HG03439 (cell line): ENCODE measurements around the gene DLG3.

Source experiments
- ATAC-seq: cut with Tn5 transposase; IDR thresholded peaks from one replicate; pipeline ENCODE4 v1.9.1; 2021; ENCODE audit warnings: mild to moderate bottlenecking, moderate library complexity; ENCODE audit not compliant: unreplicated experiment

DLG3 gene

DNA sequence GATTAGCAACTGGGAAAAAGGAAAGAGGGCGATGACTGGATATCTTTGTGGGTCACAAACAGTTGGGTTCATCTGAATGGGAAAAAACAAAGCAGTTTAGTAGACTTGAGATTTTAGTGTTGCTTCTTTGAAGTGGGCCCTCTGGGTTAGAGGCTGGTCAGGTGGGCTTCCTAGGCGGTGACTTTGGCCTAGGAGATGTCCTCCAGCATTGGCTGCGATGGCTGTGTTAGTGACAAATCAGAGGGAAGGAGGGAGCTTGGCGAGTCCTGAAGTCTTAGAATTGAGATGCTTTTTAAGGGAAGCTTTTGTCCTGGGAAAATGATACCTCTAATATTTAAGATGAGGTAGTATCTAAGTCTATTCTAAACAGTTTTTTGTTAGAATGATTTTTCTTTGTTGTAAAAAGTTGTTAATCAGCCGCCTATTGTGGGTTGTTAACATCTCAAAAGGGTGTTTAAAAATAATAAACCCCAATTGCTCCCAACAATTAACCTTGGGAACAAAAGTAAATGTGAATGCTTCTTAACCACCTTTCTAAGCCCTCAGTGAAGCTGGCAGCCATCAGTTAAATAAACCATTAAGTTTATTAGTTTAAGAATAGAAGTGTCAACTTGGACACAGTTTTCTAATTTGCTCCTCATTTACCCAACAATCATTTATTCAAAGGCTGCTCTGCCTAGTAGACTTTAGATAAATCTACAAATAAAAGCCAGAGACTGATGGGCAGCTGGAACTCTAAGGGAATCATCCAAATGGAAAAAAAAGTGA is 31.7 kb downstream of the DLG3 start:
- ATAC-seq = no peak

DNA sequence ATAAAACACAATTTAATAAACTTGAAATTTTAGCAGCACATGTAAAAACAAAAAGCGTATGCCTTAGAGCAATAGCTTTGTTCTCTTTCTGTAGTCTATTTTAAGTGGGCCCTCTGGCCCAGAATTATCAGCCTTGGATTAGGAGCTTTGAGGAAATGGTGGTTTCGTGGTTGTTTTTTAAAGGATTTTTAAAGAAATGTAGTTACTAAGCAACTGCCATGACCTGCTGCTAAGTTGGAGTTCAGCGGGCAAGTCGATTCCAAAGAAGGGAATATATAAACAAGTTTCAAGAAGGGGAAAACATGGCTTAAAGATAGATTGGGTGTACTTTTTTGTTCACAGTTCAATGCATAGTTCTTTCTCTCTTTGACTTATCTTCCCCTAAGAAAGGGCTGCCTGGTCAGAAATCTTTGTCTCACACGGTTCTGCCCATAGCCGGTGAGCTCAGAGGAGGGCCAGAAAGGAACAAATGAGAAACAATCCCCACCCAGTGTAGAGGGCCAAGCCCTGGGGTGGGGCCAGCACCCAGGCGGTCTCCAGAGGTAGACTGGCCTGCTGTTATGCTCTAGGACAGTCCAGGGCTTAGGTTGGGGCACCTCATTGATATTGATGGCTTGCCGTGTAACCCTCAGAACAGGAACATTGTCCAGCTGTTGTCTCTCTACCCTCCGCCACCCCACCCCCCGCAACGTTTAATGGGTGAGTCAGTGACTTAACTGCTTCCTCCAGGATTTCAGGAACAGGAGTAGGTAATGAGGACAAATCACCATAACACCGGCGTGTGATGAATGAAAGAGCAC is 32.5 kb downstream of the DLG3 start:
- ATAC-seq = no peak

DNA sequence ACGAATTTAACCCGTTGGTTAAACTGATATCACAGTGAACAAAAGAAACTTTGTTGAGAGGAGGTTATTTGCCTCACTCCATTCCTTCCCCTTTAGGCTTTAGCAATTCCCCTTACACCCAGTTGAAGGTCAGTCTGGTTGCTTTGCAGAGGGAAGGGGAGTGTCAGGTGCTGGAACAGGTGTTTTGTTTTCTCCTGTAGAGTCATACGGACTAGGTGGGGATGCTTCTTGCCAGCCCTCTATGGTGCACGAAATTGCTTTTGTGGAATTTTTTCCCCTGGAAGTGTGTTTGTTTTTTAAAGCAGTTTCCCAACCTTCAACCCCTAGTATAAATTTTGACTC is 33.1 kb downstream of the DLG3 start:
- no peak for ATAC-seq

DNA sequence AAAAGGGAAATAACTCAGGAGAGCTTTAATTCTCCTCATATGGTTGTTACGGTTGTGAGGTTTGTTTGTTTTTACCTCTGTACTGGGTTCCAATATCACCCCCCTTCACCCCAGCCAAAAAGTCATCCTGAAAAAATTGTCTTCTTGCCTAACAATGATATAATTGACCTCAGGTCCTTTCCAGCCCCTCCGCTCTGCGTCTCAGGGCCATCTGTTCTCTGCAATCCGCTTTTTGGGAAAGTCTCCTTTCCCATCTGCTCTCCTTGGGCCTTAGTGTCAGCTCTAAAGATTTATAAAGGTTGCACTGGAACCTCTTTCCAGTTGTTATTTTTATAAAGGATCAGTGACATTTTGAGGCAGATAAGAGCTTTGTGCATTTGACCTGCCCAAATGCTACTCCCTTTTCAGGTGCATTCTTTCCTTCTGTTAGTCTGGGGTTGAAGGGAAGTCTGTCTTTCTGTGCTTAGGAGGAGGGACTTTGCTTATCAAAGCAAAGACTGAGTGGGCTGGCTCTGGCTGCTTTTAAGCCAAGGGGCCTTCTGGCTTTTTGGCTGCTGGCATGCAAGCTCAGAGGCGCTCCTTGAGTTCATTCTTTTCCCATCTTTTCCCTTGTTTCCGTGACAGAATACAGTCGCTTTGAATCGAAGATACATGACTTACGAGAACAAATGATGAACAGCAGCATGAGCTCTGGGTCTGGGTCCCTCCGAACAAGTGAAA is 34.1 kb downstream of the DLG3 start:
- ATAC-seq = no peak

DNA sequence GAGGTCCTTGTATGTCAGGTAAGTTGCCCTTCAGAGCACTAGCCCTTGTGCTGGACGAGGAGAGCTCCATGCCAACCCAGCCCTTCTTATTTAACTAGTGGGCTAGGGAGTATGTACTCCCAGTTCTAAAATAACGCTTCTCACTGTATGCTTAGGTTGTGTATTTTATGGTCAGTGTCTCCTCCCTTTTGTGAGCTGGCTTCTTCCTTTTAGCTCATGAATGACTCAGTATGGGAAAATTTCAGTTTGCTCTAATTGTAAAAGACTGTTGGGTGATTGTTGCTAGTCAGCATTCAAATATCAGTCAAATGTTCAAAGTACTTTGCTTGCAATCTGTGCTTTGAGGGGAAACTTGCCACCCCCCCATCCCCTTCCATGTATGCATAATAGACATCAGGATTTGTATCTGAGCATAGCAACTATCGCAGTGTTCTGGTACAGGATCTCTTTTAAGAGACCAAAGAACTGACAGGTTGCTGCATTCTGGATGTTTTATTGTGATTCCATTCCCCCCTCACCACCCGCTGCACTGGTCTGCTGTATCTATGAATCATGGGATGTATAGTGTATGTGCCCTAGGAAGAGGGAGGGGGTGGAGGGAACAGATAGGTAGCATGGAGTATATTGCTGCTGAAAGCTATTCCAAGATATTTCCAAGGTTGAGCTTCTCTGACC is 34.7 kb downstream of the DLG3 start:
- no peak for ATAC-seq

DNA sequence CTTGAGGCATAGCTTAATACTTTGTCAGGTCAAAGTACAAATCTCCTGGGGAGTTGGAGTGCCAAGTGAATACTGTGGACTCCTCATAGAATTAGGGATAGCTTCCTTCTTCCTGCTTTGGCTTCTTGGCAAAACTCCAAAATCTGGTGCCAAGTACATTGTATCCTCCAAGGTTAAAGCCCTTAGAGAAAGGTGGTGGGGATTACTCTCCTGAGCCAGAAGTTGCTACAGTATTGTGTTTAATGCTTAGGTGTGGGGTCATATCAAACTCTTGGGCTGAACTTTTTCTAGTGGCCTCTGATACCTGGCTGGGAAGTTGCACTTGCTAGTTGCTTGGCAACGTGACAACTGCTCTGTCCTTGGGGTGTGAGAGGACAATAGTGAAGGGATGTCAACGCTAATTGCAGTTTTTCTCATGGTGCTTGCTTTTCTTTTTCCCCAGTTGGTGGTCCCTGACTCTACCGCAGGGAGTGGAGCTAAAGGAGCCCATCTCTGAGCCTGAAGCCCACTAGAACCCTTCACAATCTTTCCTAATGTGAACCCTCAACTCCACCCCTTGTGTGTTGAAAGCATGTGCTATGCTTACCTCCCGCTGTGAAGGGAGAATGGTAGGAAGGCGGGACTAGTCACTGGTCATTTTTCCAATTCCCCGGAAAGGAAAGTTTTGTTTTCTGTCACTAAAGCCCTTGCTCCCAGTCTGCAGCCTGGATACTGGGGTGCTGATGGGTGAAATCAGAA is 35.5 kb downstream of the DLG3 start:
- ATAC-seq = no peak

DNA sequence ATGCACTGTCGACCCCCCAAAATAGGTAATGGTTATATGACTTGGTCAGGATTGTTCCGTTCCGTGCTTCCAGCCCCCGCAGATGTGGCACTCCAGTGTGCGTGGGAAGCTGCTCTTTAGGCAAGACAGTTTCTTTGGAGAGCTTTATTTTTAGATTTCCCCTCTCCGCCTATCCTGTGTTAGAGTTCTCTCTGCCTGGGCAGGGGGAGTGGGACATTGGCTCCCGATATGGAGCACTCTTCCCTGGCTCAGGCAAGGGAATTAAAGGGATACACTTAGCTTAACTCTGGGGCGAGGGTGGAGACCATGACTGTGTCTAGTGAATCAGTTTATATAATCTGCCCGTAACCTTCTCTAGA is 36.0 kb downstream of the DLG3 start:
- ATAC-seq = no peak

DNA sequence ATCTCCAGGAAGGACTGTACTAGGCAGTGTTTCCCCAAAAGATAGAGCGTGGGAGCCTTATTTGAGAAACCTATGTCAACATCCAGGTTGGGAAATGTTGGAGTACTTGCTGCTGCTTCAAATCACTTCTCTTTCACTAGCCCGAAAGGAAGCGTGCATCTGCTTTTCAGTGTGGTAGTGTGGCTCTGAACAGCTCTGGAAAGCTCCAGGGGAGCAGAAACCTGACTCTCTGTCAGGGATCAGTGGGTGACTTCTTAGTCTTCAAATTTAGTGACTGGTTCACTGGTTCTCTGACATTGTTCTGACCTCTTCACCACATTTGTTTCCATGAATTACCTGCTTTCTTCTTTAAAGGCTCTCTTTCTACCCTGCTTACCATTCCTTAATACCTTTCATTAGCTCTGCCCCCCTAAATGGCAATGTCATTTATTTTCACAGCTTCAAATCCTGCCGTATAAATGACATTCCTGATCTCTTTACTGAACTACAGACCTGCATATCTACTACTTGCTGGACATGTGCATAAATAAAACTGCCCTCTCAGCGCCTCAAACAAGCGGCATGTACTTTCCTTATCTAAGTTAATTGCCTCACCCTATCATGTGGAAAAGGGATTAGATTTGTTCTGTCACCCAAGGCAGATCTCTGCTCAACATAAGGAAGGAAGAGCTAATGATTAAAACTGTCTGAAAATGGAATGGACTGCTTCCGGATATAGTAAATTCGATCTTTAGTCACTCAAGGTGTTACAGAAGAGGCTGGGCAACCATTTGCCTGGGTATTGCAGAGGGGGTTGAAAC is 37.0 kb downstream of the DLG3 start:
- ATAC-seq = no peak

DNA sequence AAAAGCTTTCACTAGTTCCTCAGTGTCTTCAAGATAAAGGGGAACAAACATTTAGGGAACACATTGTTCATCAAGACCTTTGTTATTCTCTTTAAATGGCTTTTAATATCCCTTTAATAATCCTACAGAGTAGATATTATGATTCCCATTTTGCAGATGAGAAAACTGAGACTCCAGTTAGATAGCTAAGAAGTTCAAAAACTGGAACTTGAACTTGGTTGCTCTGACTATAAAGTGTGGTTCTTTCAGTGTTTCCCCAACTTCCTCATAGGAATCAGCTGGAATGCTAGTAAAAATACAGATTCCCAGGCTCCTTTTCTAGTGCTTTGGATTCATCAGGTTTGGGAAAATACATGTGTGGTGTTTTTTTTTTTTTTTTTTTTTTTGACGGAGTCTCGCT is 37.7 kb downstream of the DLG3 start:
- ATAC-seq = no peak

DNA sequence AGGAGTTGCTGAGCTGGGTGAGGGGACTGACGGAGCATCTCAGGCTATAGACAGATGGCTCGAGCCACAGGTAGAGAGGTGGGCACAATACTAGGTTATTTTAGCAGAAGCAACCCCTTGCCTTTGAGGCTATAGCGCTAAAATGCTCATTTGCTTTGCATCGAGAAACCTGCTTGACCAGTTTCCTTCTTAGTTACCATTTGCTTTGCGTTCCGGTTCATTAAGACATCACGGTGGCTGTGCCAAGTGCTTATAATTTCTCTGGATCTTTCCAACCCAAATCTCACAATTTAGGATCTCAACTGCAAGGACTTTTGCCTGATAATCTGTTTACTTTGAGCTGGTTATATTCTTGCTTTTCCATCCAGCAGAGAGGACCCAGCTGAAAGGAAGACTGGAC is 40.8 kb downstream of the DLG3 start:
- ATAC-seq = no peak

DNA sequence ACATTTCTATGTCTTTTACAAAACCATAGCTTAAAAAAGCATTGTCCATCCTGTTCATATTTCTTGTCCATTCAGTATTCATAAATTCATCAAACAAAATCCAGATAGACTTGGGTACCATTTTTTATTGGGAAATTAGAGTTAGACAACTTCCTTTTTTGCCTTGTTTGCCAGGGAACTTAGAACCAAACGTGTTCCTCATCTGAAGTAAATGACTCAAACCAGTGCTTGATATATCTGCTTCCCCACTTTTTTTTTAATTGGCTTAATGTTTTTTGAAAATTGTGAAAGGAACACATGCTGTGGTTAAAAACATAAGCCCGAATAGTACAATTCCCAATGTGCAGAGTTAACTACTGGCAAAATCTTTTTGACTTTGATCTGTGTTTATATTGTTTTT is 44.2 kb downstream of the DLG3 start:
- ATAC-seq = no peak

DNA sequence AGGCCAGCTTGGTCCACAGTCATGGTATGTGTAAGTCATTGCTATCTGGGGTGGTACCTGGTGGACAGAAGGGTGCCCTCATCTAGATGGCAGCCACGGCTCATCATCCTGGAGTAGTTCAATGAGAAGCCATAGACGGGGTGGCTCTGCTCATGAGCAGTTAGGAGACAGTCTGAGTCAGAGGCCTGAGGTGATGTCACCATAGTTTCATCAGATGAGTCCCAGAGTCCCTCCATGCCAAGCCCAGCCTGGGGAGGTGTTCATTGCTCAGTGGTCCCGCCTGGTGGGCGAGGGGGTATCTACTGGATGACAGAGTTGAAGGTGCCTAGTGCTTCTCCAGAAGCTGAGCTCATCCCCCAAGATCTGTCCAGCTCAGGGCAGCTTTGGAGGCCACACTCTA is 49.8 kb downstream of the DLG3 start:
- no peak for ATAC-seq

DNA sequence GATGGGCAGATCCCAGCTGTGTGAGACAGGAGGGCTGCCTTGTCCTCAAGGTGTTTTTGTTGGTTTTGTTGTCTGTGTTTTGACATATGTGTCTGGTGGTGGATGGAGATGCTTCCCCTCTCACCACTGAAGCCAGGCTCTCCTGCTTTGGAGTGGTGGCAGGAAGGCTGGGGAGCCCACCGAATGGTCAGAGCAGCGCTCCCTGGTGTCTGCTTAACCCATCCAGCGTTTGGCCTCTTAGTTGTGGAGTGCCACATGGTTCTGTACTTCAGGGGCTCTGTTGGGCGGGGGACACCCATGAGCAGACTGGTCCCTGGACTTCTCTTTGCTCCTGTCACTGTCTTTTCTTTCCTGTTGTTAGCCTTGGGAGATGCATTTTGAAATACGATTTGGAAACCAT is 51.9 kb downstream of the DLG3 start:
- ATAC-seq = no peak

DNA sequence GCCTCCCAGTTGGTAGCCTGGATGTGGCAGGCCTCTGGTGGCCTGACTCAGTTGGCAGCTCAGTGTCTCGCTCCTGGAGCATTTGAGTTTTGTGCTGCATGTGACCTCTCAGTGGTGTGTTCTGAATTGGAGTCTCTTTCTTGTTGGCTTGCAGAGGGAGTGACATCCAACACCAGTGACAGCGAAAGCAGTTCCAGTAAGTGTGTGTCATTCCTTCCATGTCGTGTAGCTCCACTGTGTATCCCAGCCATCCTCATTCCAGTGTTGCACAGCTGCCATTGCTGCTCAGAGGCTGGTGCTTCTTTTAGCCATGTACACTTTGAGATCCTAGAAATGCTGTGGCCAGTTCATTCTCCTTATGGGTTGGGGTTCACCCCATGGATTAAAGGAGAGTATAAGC is 52.4 kb downstream of the DLG3 start:
- ATAC-seq = no peak

DNA sequence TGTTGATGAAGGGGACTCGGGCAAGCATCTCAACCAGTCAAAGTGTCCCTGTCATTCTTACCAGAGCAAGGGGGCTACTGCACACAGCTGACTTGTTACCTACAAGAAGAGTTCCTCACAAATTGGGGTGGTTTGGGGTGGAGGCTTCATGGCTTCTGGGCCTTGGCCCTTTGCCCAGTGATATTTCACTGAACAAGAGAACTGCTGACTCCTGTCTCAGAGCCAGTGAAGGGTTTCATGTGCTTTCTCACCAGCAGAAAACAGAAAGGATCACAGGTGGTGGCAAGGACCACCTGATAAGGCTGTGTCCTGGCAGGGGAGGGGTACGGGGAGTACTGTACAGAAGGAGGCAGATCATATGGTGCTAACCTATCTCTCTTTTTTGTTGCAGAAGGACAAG is 53.5 kb downstream of the DLG3 start:
- ATAC-seq = no peak

DNA sequence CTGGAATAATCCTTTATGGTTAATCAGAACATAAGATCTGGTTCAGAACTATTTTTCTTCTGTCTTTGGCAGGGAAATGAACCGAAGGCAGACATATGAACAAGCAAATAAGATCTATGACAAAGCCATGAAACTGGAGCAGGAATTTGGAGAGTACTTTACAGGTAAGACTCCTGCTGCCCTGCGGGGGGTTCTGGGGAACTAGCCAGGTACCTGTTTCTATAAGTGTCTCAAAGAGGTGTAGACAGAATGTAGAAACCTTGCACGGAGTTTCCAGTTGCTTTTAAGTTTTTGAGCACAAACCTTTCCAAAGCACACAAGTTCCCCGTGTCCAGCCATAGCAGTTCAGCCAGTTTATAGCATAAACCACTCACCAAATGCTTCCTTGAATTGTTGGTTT is 56.2 kb downstream of the DLG3 start:
- no peak for ATAC-seq

DNA sequence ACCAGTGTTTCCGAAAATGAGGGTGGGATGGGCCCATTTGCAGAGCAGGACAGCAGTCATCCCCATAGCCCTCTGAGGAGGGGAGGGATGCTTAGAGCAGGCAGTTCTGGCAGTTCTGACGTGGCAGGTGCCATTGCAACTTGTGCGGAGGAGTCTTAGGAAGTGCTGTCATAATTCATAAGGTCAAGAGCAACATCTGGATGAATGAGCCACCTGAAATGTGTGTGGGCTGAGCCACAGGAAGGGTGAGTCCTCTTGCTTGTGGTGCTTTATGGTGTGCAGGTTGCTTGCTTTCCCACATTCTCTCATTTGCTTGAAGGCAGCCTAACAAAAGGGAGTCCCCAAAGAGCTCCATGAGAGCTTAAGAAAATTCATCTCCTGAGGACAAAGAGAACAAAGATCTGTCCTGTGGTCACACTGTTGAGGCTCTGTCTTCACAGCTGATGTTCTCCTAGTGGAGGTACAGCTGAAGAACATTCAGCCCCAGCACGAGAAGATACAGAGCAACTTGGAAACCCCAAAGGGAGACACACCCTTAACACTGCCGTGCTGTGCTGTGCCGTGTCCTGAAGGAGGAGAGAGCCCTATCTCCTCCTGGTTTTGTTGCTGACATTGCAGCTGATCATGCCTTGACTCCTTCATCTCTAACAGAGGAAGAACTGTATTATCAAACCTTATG is 60.3 kb downstream of the DLG3 start:
- no peak for ATAC-seq

DNA sequence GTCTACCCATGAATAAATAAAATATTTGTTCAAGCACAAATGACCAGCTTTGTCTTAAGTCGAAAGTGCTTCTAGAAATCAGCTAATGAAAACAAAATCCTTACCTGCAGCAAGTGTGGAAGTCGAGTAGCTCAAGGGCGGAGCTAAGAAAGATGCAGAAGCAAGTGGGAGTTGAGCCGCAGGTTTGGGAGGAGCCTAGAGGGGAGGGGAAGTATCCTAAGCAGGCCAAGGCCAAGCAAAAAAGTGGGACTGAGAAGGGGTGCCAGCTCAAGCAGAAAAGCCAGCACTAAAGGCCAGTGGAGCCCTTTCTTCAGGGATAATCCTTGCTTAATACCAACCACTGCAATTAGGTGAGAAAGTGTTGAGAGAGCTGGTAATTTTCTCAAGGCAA is 60.8 kb downstream of the DLG3 start:
- ATAC-seq = no peak

DNA sequence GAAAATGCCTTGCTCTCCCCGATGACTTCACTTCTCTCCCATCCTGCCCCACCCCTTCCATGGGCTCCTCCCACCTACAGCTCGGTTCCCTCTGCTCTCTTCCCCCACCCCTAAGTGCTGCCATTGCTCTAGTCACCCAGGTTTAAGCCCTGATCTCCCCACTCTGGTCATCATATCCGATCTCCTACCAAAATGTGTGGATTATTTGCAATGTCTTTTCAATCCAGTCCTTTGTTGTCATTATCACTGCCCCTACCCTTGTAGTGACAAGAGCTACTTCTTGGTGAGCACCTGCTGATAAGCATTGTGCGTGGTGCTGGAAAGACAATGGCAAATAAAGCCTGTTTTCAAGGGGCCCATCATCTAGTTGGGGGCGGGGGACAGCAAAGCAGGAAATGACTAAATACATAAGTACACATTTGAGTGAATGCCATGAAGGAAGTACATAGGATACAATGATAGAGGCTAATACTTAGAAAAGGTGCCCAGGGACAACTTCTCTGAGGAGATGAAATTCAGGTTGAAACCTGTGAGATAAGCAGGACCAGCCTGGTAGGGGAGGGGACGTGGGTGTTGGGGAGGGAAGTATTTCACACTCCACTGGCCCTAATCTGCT is 63.8 kb downstream of the DLG3 start:
- ATAC-seq = no peak
